Hepatocyte (in vitro differentiated cells): ENCODE measurements around the gene KRTAP10-2. TPM values are rescaled to one million over a fixed set of nuclear protein-coding genes. Genes with fewer than 3 reads are reported as not detected.

Source experiments
- DNase-seq: peaks from one replicate; pipeline ENCODE4 v3.0.0-alpha.2; 2016; ENCODE audit warnings: low spot score
- H2AFZ ChIP-seq: fragments of 200-600 bp; sonication (generic); 2 replicates; pipeline ENCODE4 v1.6.0; 2016; ENCODE audit warnings: antibody characterized with exemption, mild to moderate bottlenecking
- H3K27ac ChIP-seq: fragments of 200-600 bp; sonication (generic); 2 replicates; pipeline ENCODE4 v1.5.1; 2016; ENCODE audit warnings: mild to moderate bottlenecking
- H3K27me3 ChIP-seq: fragments of 200-600 bp; sonication (generic); 2 replicates; pipeline ENCODE4 v1.6.1; 2016
- H3K36me3 ChIP-seq: fragments of 200-600 bp; sonication (generic); replicated peaks from 2 replicates; pipeline ENCODE4 v1.5.1; 2016; ENCODE audit warnings: low read depth; ENCODE audit not compliant: insufficient read depth
- H3K4me1 ChIP-seq: fragments of 200-600 bp; sonication (generic); 2 replicates; pipeline ENCODE4 v1.5.1; 2016; ENCODE audit warnings: mild to moderate bottlenecking, moderate library complexity; ENCODE audit not compliant: insufficient read depth
- H3K4me2 ChIP-seq: fragments of 200-600 bp; sonication (generic); 2 replicates; pipeline ENCODE4 v1.6.0; 2016
- H3K4me3 ChIP-seq: fragments of 200-600 bp; sonication (generic); 2 replicates; pipeline ENCODE4 v1.5.1; 2016; ENCODE audit warnings: mild to moderate bottlenecking
- H3K79me2 ChIP-seq: fragments of 200-600 bp; sonication (generic); 2 replicates; pipeline ENCODE4 v1.6.0; 2017; ENCODE audit warnings: mild to moderate bottlenecking
- H3K9me2 ChIP-seq: fragments of 200-600 bp; sonication (generic); replicated peaks from 2 replicates; pipeline ENCODE4 v1.6.0; 2017; ENCODE audit warnings: mild to moderate bottlenecking; ENCODE audit not compliant: insufficient read depth
- H3K9me3 ChIP-seq: fragments of 200-600 bp; sonication (generic); 2 replicates; pipeline ENCODE4 v1.5.1; 2016; ENCODE audit warnings: low read depth, mild to moderate bottlenecking
- H4K20me1 ChIP-seq: fragments of 200-600 bp; sonication (generic); 2 replicates; pipeline ENCODE4 v1.6.0; 2016; ENCODE audit warnings: mild to moderate bottlenecking; ENCODE audit not compliant: insufficient read depth, poor library complexity, severe bottlenecking
- CTCF ChIP-seq: fragments of 200-600 bp; sonication (generic); IDR thresholded peaks from 2 replicates; pipeline ENCODE4 v1.5.1; 2016; ENCODE audit warnings: antibody characterized with exemption, mild to moderate bottlenecking; ENCODE audit not compliant: poor library complexity
- EZH2 ChIP-seq: fragments of 200-600 bp; sonication (generic); IDR thresholded peaks from 2 replicates; pipeline ENCODE4 v1.6.1; 2016; ENCODE audit warnings: antibody characterized with exemption, mild to moderate bottlenecking, borderline replicate concordance
- EZH2phosphoT487 ChIP-seq: fragments of 200-600 bp; sonication (generic); IDR thresholded peaks from one replicate; pipeline ENCODE4 v1.6.1; 2018; ENCODE audit warnings: antibody characterized with exemption, mild to moderate bottlenecking, low read depth, moderate library complexity; ENCODE audit not compliant: unreplicated experiment, severe bottlenecking
- whole genome bisulfite sequencing: methylation state at CpG from one replicate; pipeline ENCODE4 v1.1.6; 2016; ENCODE audit warnings: low lambda C conversion rate; ENCODE audit errors: missing lambda C conversion rate; 5-methylcytosine and 5-hydroxymethylcytosine counted together
- polyA plus RNA-seq: library from polyadenylated mRNA; unstranded; fragments of >200 nt; fragmentation: Nextera tagmentation; extraction: Ambion mirVana; gene quantifications from 2 replicates; pipeline ENCODE4 v1.2.1, GENCODE V29; 2016
- total RNA-seq: library from RNA; depleted of rRNA; stranded (reverse); fragments of >200 nt; gene quantifications from 2 replicates; pipeline ENCODE4 v1.2.3, GENCODE V29; 2014

KRTAP10-2 gene
- total and polyA plus RNA-seq, 2 experiments from 2014 or later = not detected

- TF ChIP-seq EZH2 (no peak), CTCF (no peak), EZH2phosphoT487 (no peak)
- H4K20me1 ChIP-seq = no peaks in the 10 kb centered on the region
- no peaks in the 10 kb centered on the region for H3K9me2 ChIP-seq
- no peaks in the 10 kb centered on the region for H3K79me2 ChIP-seq
- peaks cover 3% of the 10 kb centered on the region for H3K4me1 ChIP-seq
- DNase-seq = no peak
- H3K4me3 ChIP-seq = no peak overlapping the region
- H2AFZ ChIP-seq = no peak overlapping the region
- H3K4me2 ChIP-seq = no peak overlapping the region
- H3K36me3 ChIP-seq = no peaks in the 10 kb centered on the region
- H3K27me3 ChIP-seq = no peaks in the 10 kb centered on the region
- no peak overlapping the region for H3K27ac ChIP-seq
- 93% methylated on average over 16 of the region's 17 CpGs for WGBS
- H3K9me3 ChIP-seq = no peaks in the 10 kb centered on the region
These were observed 27.2 kb upstream of the KRTAP10-2 start for GRCh38 chr21:44578371-44579055.

DNA sequence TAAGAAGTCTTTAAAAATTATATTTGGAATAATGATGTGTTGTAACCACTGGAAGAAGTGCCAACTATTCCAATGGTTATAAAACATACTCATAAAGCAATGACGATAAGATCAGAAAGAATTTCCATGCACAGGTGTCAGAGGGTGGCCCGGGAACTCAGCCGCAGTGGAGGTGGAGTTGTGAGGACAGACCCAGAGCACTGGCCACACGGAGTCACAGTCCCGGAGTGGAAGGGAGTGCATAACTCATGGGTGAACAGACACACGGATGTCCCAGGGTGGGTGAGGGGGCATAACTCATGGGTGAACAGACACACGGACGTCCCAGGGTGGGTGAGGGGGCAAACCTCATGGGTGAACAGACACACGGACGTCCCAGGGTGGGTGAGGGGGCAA is 24.7 kb upstream of the KRTAP10-2 start:
- Histone ChIP-seq H3K79me2 (no peaks in the 10 kb centered on the region), H4K20me1 (no peaks in the 10 kb centered on the region), H2AFZ (no peak overlapping the region), H3K27ac (no peak overlapping the region), H3K9me2 (no peaks in the 10 kb centered on the region), H3K27me3 (no peaks in the 10 kb centered on the region), H3K4me2 (no peak overlapping the region), H3K36me3 (no peaks in the 10 kb centered on the region), H3K4me3 (no peak overlapping the region), H3K9me3 (no peaks in the 10 kb centered on the region), H3K4me1 (peaks cover 3% of the 10 kb centered on the region)
- DNase-seq = no peak
- 96% methylated on average over 10 of the region's 10 CpGs for WGBS
- TF ChIP-seq CTCF (no peak), EZH2phosphoT487 (no peak), EZH2 (no peak)

GRCh38 chr21:44575307-44576024 is 24.2 kb upstream of the KRTAP10-2 start:
- TF ChIP-seq EZH2 (no peak), CTCF (no peak), EZH2phosphoT487 (no peak)
- Histone ChIP-seq H3K9me2 (no peaks in the 10 kb centered on the region), H3K36me3 (no peaks in the 10 kb centered on the region), H3K27ac (no peak overlapping the region), H4K20me1 (no peaks in the 10 kb centered on the region), H3K79me2 (no peaks in the 10 kb centered on the region), H3K4me3 (no peak overlapping the region), H3K4me1 (peaks cover 3% of the 10 kb centered on the region), H3K9me3 (no peaks in the 10 kb centered on the region), H2AFZ (no peak overlapping the region), H3K4me2 (no peak overlapping the region), H3K27me3 (no peaks in the 10 kb centered on the region)
- WGBS = 93% methylated on average over 20 of the region's 20 CpGs
- no peak for DNase-seq
